IMR-90 (cell line): ENCODE measurements around the gene CSNK2A3.

Experiments used
- BHLHE40 ChIP-seq: fragments of 150-350 bp; IDR thresholded peaks from 2 replicates; pipeline ENCODE4 v1.6.1; 2016; ENCODE audit warnings: mild to moderate bottlenecking, low read depth, low read length
- CHD1 ChIP-seq: IDR thresholded peaks from 2 replicates; pipeline ENCODE4 v1.6.1; 2012; ENCODE audit warnings: low read depth, low read length, improper control_type of control experiment
- CTCF ChIP-seq: conservative IDR thresholded peaks from 2 replicates; pipeline ENCODE4 v1.5.1; 2012; ENCODE audit warnings: mild to moderate bottlenecking, low read depth, low read length, improper control_type of control experiment
- MAZ ChIP-seq: IDR thresholded peaks from 2 replicates; pipeline ENCODE4 v1.6.1; 2012; ENCODE audit warnings: low read depth, mild to moderate bottlenecking, low read length, improper control_type of control experiment, moderate library complexity, borderline replicate concordance
- MXI1 ChIP-seq: IDR thresholded peaks from 2 replicates; pipeline ENCODE4 v1.6.1; 2012; ENCODE audit warnings: low read depth, mild to moderate bottlenecking, low read length, moderate library complexity, borderline replicate concordance
- POLR2A ChIP-seq: IDR thresholded peaks from 2 replicates; pipeline ENCODE4 v1.6.1; 2012; ENCODE audit warnings: mild to moderate bottlenecking, low read depth, low read length
- SMC3 ChIP-seq: fragments of 150-350 bp; IDR thresholded peaks from 2 replicates; pipeline ENCODE4 v1.6.1; 2016; ENCODE audit warnings: low read depth, mild to moderate bottlenecking, antibody characterized with exemption, low read length, moderate library complexity

GRCh38 chr11:11334607-11335006 is 18.4 kb downstream of the CSNK2A3 start:
- no peak for TF ChIP-seq POLR2A
- TF ChIP-seq CTCF: no peak
- TF ChIP-seq MAZ: no peak
- TF ChIP-seq CHD1: no peak
- TF ChIP-seq BHLHE40: no peak
- TF ChIP-seq MXI1: no peak
- TF ChIP-seq SMC3: no peak
